ENCODE results near the gene GZMA. TPM values are rescaled to one million over a fixed set of nuclear protein-coding genes. Genes with fewer than 3 reads are reported as not detected.

The GZMA gene
- total RNA-seq = not detected

DNA sequence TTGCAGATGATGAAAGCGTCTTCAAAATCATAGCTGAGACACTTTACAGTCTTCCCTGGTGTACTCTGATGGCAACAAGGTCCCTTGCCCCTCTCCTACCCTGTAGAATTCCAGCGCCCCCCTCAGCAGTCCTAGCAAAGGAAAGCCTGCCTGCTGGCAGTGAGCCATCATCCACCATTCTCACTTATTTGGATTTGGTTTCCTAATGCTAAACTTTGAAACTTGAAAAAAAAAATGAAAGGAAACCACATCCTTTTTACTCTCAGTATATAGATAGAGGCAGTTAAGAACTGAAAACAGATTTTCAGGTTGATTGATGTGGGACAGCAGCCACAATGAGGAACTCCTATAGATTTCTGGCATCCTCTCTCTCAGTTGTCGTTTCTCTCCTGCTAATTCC lies at the start of gene GZMA:
GZMA (plus strand) TSS at position 299 of the 400 bp plus-strand sequence; CDS start at position 336, 37 bp downstream.
- Histone ChIP-seq H3K27ac (no peak within 1 kb of the TSS), H3K27me3 (no peaks in the 10 kb centered on the region), H3K36me3 (no peaks in the 10 kb centered on the region), H3K9me3 (no peaks in the 10 kb centered on the region), H3K4me1 (no peaks in the 10 kb centered on the region), H3K4me3 (no peak within 1 kb of the TSS)
- intact Hi-C loops (cut with DNase I; ENCODE audit: low total_unique reads) (no loop called here), in situ Hi-C loops (cut with MboI; ENCODE audit: low sequenced_read_pairs in 4 of 4) (no loop called here)
- TF ChIP-seq POLR2A (IDR thresholded peaks at IDR 0.05) = no peak
- TF ChIP-seq, protein P1, sequence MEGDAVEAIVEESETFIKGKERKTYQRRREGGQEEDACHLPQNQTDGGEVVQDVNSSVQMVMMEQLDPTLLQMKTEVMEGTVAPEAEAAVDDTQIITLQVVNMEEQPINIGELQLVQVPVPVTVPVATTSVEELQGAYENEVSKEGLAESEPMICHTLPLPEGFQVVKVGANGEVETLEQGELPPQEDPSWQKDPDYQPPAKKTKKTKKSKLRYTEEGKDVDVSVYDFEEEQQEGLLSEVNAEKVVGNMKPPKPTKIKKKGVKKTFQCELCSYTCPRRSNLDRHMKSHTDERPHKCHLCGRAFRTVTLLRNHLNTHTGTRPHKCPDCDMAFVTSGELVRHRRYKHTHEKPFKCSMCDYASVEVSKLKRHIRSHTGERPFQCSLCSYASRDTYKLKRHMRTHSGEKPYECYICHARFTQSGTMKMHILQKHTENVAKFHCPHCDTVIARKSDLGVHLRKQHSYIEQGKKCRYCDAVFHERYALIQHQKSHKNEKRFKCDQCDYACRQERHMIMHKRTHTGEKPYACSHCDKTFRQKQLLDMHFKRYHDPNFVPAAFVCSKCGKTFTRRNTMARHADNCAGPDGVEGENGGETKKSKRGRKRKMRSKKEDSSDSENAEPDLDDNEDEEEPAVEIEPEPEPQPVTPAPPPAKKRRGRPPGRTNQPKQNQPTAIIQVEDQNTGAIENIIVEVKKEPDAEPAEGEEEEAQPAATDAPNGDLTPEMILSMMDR (IDR thresholded peaks at IDR 0.05 in 4 of 5, conservative IDR thresholded peaks at IDR 0.05 in 1 of 5) = no peak
- no peak for ATAC-seq
- no peak for DNase-seq

GRCh38 chr5:55055183-55055582 lies 47.3 kb upstream of the GZMA start:
- no peak for DNase-seq
- no peaks in the 10 kb centered on the region for H3K27me3 ChIP-seq
- H3K9me3 ChIP-seq = no peaks in the 10 kb centered on the region
- no peak overlapping the region for H3K27ac ChIP-seq
- intact Hi-C loops (cut with DNase I; ENCODE audit: low total_unique reads) (no loop called here), in situ Hi-C loops (cut with MboI; ENCODE audit: low sequenced_read_pairs in 4 of 4) (no loop called here)
- no peaks in the 10 kb centered on the region for H3K4me1 ChIP-seq
- no peak for ATAC-seq
- H3K36me3 ChIP-seq = no peaks in the 10 kb centered on the region
- no peak overlapping the region for H3K4me3 ChIP-seq
- TF ChIP-seq, protein P1 (IDR thresholded peaks at IDR 0.05 in 4 of 5, conservative IDR thresholded peaks at IDR 0.05 in 1 of 5) = no peak

DNA sequence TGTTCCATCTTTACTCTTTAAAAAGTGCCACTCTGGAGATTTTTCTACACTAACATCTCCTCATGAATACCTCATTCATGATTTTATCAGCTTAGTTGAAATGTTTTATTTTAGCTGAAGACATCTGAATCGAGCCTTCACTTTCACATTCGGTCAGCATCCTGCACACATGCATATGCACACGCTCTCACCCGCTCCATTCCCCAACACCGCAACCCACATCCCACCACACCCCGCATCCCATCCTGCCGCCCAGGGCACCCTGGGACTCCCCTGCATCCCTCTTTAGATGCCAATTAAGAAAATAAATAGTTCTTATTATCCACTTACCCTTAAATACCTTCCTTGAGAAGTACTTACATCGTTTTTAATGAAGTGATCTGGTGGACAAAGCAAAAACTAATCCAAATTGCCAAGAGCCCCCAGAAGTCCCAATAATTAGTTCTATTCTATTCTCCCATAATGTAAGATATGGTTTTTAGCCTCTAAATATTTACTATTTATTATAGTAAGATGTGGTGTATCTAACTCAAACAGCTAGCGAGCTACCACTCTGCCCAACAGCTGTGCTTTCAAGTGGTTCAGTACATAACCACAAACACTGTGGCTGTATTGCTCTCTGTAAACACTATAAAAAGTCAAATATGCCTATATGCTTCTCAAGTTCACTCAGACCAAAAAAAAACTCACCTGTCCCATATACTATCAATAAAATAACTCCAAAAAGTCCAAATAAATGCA lies 40.2 kb upstream of the GZMA start:
- ATAC-seq = no peak
- intact Hi-C loops (cut with DNase I; ENCODE audit: low total_unique reads) (no loop called here), in situ Hi-C loops (cut with MboI; ENCODE audit: low sequenced_read_pairs in 4 of 4) (no loop called here)
- Histone ChIP-seq H3K4me3 (no peak overlapping the region), H3K4me1 (no peaks in the 10 kb centered on the region), H3K27ac (no peak overlapping the region), H3K9me3 (no peaks in the 10 kb centered on the region), H3K36me3 (no peaks in the 10 kb centered on the region), H3K27me3 (no peaks in the 10 kb centered on the region)
- DNase-seq = no peak
- no peak for TF ChIP-seq POLR2A (IDR thresholded peaks at IDR 0.05)
- TF ChIP-seq, protein P1 (IDR thresholded peaks at IDR 0.05 in 4 of 5, conservative IDR thresholded peaks at IDR 0.05 in 1 of 5) = no peak

GRCh38 chr5:55063220-55063863 lies 39.1 kb upstream of the GZMA start:
- intact Hi-C loops (cut with DNase I; ENCODE audit: low total_unique reads) (no loop called here), in situ Hi-C loops (cut with MboI; ENCODE audit: low sequenced_read_pairs in 4 of 4) (no loop called here)
- H3K27ac ChIP-seq = no peak overlapping the region
- no peaks in the 10 kb centered on the region for H3K9me3 ChIP-seq
- no peaks in the 10 kb centered on the region for H3K36me3 ChIP-seq
- TF ChIP-seq POLR2A (IDR thresholded peaks at IDR 0.05) = no peak
- TF ChIP-seq, protein P1 (IDR thresholded peaks at IDR 0.05 in 4 of 5, conservative IDR thresholded peaks at IDR 0.05 in 1 of 5) = no peak
- no peaks in the 10 kb centered on the region for H3K4me1 ChIP-seq
- DNase-seq = no peak
- H3K27me3 ChIP-seq = no peaks in the 10 kb centered on the region
- no peak overlapping the region for H3K4me3 ChIP-seq
- no peak for ATAC-seq
